Karpas-422 (cell line): ENCODE results near the gene RARB. TPM values are rescaled to one million over a fixed set of nuclear protein-coding genes. Genes with fewer than 3 reads are reported as not detected.

Experiments used
- DNase-seq: peaks from one replicate; pipeline ENCODE4 v3.0.0-alpha.2; 2015
- H2AFZ ChIP-seq: fragments of 200-600 bp; sonication (generic); 2 replicates; pipeline ENCODE4 v1.6.1; 2014; ENCODE audit warnings: antibody characterized with exemption, low read length, mixed read lengths
- H3K27ac ChIP-seq: fragments of 200-600 bp; sonication (generic); 2 replicates; pipeline ENCODE4 v1.5.1; 2014; ENCODE audit warnings: mild to moderate bottlenecking, low read length, moderate library complexity
- H3K27me3 ChIP-seq: fragments of 200-600 bp; sonication (generic); 2 replicates; pipeline ENCODE4 v1.6.1; 2014; ENCODE audit warnings: low read length, mixed read lengths
- H3K36me3 ChIP-seq: fragments of 200-600 bp; sonication (generic); 2 replicates; pipeline ENCODE4 v1.6.1; 2014; ENCODE audit warnings: low read length, mixed read lengths; ENCODE audit not compliant: insufficient read depth
- H3K4me1 ChIP-seq: fragments of 200-600 bp; sonication (generic); 2 replicates; pipeline ENCODE4 v1.6.1; 2014; ENCODE audit warnings: mild to moderate bottlenecking, low read length, mixed read lengths
- H3K4me2 ChIP-seq: fragments of 200-600 bp; sonication (generic); 2 replicates; pipeline ENCODE4 v1.6.1; 2014; ENCODE audit warnings: low read length, low read depth, mild to moderate bottlenecking; ENCODE audit not compliant: poor library complexity, severe bottlenecking
- H3K4me3 ChIP-seq: fragments of 200-600 bp; sonication (generic); 2 replicates; pipeline ENCODE4 v1.5.1; 2014; ENCODE audit warnings: mild to moderate bottlenecking, antibody characterized with exemption, low read length, mixed read lengths
- H3K79me2 ChIP-seq: fragments of 200-600 bp; sonication (generic); 2 replicates; pipeline ENCODE4 v1.6.1; 2014; ENCODE audit warnings: mild to moderate bottlenecking, low read length, mixed read lengths
- H3K9ac ChIP-seq: fragments of 200-600 bp; sonication (generic); 2 replicates; pipeline ENCODE4 v1.6.0; 2014; ENCODE audit warnings: low read length
- H3K9me2 ChIP-seq: fragments of 200-600 bp; sonication (generic), shearing (Covaris generic); replicated peaks from 2 replicates; pipeline ENCODE4 v1.6.0; 2014; ENCODE audit warnings: mild to moderate bottlenecking, low read length, moderate library complexity; ENCODE audit not compliant: insufficient read depth
- H3K9me3 ChIP-seq: fragments of 300-700, 200-600 bp; sonication (generic); 2 replicates; pipeline ENCODE4 v1.6.1; 2014; ENCODE audit warnings: low read length, mixed read lengths
- H4K20me1 ChIP-seq: fragments of 200-600 bp; sonication (generic); 2 replicates; pipeline ENCODE4 v1.6.1; 2014; ENCODE audit warnings: mild to moderate bottlenecking, antibody characterized with exemption, low read length, low read depth; ENCODE audit not compliant: insufficient read depth
- total RNA-seq: library from RNA; depleted of rRNA; stranded (reverse); fragments of >200 nt; shearing (Covaris generic); gene quantifications from 2 replicates; pipeline ENCODE4 v1.2.3, GENCODE V29; 2014; ENCODE audit warnings: low replicate concordance

RARB gene
- total RNA-seq, 1 experiment from 2014 or later, result not detected

DNA sequence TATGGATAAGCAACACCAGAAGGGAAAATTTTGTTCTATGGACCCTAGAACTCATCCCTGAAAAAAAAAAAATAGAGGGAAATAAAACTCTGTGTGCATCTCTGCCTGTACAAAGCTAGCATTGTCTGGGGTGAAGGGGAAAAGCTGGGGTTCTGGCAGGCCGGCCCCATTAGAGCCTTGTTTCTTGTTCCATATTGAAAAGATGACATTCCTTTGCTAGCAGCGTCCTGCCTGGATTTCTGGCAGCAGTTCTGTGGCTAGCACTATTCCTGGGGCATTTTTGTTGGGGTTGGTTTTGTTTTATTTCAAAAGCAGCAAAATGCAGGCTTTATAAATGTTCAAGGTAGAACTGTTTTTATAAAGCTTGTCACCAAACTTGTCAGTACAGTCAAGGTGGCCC is 45.2 kb downstream of the RARB start:
- H3K27me3 ChIP-seq, result no peaks in the 10 kb centered on the region
- no peak overlapping the region for H2AFZ ChIP-seq
- H3K9me2 ChIP-seq, result no peaks in the 10 kb centered on the region
- no peak overlapping the region for H3K9ac ChIP-seq
- H3K79me2 ChIP-seq, result no peaks in the 10 kb centered on the region
- H3K4me1 ChIP-seq, result no peaks in the 10 kb centered on the region
- H3K36me3 ChIP-seq, result no peaks in the 10 kb centered on the region
- H3K4me3 ChIP-seq, result no peak overlapping the region
- H3K4me2 ChIP-seq, result no peak overlapping the region
- H3K9me3 ChIP-seq, result no peaks in the 10 kb centered on the region
- no peak for DNase-seq
- H3K27ac ChIP-seq, result no peak overlapping the region
- no peaks in the 10 kb centered on the region for H4K20me1 ChIP-seq

DNA sequence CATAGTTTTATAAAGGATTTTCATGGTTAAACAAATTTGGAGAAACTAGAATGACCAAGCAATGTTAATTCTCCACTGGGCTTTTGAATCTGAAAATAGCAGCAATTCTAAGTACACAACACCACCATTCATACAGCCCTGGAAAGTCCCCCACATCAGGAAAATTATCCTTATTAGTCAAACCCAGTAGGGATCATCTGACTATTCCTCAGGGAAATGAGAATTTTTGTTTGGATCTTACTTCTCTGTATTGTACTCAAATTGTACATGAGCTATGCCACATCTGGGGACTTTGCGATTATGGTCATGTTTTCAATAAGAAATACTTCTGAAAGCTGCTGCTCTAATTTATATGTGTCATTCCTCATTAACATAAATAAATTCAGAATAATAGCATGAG is 46.0 kb downstream of the RARB start:
- H3K27me3 ChIP-seq, result no peaks in the 10 kb centered on the region
- H3K4me3 ChIP-seq, result no peak overlapping the region
- H3K79me2 ChIP-seq, result no peaks in the 10 kb centered on the region
- H3K9me2 ChIP-seq, result no peaks in the 10 kb centered on the region
- H3K36me3 ChIP-seq, result no peaks in the 10 kb centered on the region
- no peak overlapping the region for H3K9ac ChIP-seq
- H3K4me1 ChIP-seq, result no peaks in the 10 kb centered on the region
- no peak overlapping the region for H3K4me2 ChIP-seq
- DNase-seq, result no peak
- no peaks in the 10 kb centered on the region for H3K9me3 ChIP-seq
- H2AFZ ChIP-seq, result no peak overlapping the region
- H3K27ac ChIP-seq, result no peak overlapping the region
- H4K20me1 ChIP-seq, result no peaks in the 10 kb centered on the region

GRCh38 chr3:25476639-25477038 is 48.6 kb downstream of the RARB start:
- Histone ChIP-seq H3K36me3 (no peaks in the 10 kb centered on the region), H3K4me1 (no peaks in the 10 kb centered on the region), H3K4me2 (no peak overlapping the region), H3K9ac (no peak overlapping the region), H3K27me3 (no peaks in the 10 kb centered on the region), H2AFZ (no peak overlapping the region), H3K4me3 (no peak overlapping the region), H3K9me3 (no peaks in the 10 kb centered on the region), H3K9me2 (no peaks in the 10 kb centered on the region), H4K20me1 (no peaks in the 10 kb centered on the region), H3K27ac (no peak overlapping the region), H3K79me2 (no peaks in the 10 kb centered on the region)
- no peak for DNase-seq

GRCh38 chr3:25478211-25478757 is 50.2 kb downstream of the RARB start:
- Histone ChIP-seq H4K20me1 (no peaks in the 10 kb centered on the region), H3K4me2 (no peak overlapping the region), H3K36me3 (no peaks in the 10 kb centered on the region), H3K4me3 (no peak overlapping the region), H2AFZ (no peak overlapping the region), H3K79me2 (no peaks in the 10 kb centered on the region), H3K4me1 (no peaks in the 10 kb centered on the region), H3K27ac (no peak overlapping the region), H3K9ac (no peak overlapping the region), H3K27me3 (no peaks in the 10 kb centered on the region), H3K9me3 (no peaks in the 10 kb centered on the region), H3K9me2 (no peaks in the 10 kb centered on the region)
- DNase-seq, result no peak

DNA sequence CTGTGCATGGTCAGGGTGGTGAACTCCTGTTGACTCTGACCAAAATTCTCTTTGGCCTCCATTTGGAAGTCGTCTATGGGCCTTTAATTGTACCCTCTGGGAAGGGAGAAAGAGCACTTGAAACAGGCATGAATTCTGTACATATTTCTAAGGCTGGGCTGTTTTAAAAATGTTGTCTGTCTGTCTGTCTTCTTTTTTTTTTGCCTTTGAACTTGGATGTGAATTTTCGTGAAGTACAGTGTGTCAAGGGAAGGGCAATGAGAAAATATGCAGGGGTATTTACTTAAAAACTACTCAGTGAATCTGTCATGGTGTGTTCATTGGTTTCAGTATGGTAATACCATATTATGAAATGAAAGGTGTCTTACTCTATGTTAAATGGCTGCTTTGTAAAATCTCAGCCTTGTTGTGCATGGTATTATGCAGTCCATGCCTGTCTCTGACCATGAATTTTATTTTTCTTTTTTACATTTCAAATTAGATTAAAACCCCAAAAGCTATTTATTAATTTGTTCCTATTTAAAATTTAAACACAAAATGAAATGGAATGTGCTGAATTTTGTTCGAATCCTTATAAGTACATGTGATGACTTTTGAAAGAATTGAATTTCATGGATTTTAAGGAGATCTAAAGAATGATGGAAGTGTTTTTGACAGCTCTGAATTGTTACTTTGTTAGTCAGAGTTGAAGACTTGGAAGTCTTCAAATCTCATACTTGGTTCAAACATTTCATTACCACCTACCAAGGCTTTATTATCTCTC is 51.1 kb downstream of the RARB start:
- no peak overlapping the region for H3K4me2 ChIP-seq

GRCh38 chr3:25479727-25480010 is 51.6 kb downstream of the RARB start:
- Histone ChIP-seq H3K27ac (no peak overlapping the region), H3K79me2 (no peaks in the 10 kb centered on the region), H3K9me2 (no peaks in the 10 kb centered on the region), H4K20me1 (no peaks in the 10 kb centered on the region), H3K9me3 (no peaks in the 10 kb centered on the region), H3K36me3 (no peaks in the 10 kb centered on the region), H2AFZ (no peak overlapping the region), H3K4me1 (no peaks in the 10 kb centered on the region), H3K27me3 (no peaks in the 10 kb centered on the region), H3K4me2 (no peak overlapping the region), H3K9ac (no peak overlapping the region), H3K4me3 (no peak overlapping the region)
- no peak for DNase-seq

More for the DNA sequence above, 51.1 kb downstream of the RARB start:
- DNase-seq, result no peak
- no peaks in the 10 kb centered on the region for H3K9me3 ChIP-seq
- H3K9ac ChIP-seq, result no peak overlapping the region
- no peaks in the 10 kb centered on the region for H3K4me1 ChIP-seq
- H4K20me1 ChIP-seq, result no peaks in the 10 kb centered on the region
- no peaks in the 10 kb centered on the region for H3K9me2 ChIP-seq
- H3K79me2 ChIP-seq, result no peaks in the 10 kb centered on the region
- no peak overlapping the region for H3K27ac ChIP-seq
- H3K36me3 ChIP-seq, result no peaks in the 10 kb centered on the region
- H3K4me3 ChIP-seq, result no peak overlapping the region
- H3K27me3 ChIP-seq, result no peaks in the 10 kb centered on the region
- no peak overlapping the region for H2AFZ ChIP-seq

DNA sequence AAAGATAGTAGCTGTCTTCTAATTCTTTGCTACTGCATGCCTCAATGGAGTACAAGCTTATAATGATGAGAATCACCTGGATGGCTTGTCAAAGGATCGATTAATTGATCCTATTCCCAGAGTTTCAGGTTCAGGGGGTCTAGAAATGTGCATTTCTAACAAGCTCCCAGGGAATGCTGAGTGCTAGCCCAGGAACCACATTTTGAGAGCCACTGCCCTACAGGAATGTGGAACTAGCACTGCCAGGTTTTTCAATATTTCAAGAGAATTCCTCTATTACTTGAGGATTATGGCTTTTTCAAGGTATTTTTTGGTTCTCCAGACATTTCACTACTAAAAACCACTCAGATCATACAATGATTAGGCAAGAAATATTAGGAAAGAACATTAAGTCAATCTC is 52.7 kb downstream of the RARB start:
- Histone ChIP-seq H3K9ac (no peak overlapping the region), H3K27me3 (no peaks in the 10 kb centered on the region), H4K20me1 (no peaks in the 10 kb centered on the region), H3K79me2 (no peaks in the 10 kb centered on the region), H3K9me3 (no peaks in the 10 kb centered on the region), H3K4me3 (no peak overlapping the region), H3K27ac (no peak overlapping the region), H3K4me1 (no peaks in the 10 kb centered on the region), H3K36me3 (no peaks in the 10 kb centered on the region), H3K4me2 (no peak overlapping the region), H3K9me2 (no peaks in the 10 kb centered on the region), H2AFZ (no peak overlapping the region)
- no peak for DNase-seq

- H3K27me3 ChIP-seq, result no peaks in the 10 kb centered on the region
- no peak overlapping the region for H3K4me3 ChIP-seq
- DNase-seq, result no peak
- H3K4me2 ChIP-seq, result no peak overlapping the region
- H3K27ac ChIP-seq, result no peak overlapping the region
- no peaks in the 10 kb centered on the region for H3K36me3 ChIP-seq
- no peak overlapping the region for H2AFZ ChIP-seq
- no peaks in the 10 kb centered on the region for H3K9me2 ChIP-seq
- no peaks in the 10 kb centered on the region for H3K9me3 ChIP-seq
- no peaks in the 10 kb centered on the region for H3K79me2 ChIP-seq
- H3K9ac ChIP-seq, result no peak overlapping the region
- no peaks in the 10 kb centered on the region for H3K4me1 ChIP-seq
- no peaks in the 10 kb centered on the region for H4K20me1 ChIP-seq
Measured at GRCh38 chr3:25481386-25481785, 53.3 kb downstream of the RARB start.
